ENCODE measurements around the gene TGOLN2. TPM values are rescaled to one million over a fixed set of nuclear protein-coding genes. Genes with fewer than 3 reads are reported as not detected.
"Not testable (repeated sequence)": the region's sequence is repeated elsewhere in the genome, so short reads cannot be mapped to it uniquely, and the experiment has no call there.

Gene TGOLN2
- total RNA-seq, 2 donors from 2014 or later = 58.6 to 67.0 TPM

DNA sequence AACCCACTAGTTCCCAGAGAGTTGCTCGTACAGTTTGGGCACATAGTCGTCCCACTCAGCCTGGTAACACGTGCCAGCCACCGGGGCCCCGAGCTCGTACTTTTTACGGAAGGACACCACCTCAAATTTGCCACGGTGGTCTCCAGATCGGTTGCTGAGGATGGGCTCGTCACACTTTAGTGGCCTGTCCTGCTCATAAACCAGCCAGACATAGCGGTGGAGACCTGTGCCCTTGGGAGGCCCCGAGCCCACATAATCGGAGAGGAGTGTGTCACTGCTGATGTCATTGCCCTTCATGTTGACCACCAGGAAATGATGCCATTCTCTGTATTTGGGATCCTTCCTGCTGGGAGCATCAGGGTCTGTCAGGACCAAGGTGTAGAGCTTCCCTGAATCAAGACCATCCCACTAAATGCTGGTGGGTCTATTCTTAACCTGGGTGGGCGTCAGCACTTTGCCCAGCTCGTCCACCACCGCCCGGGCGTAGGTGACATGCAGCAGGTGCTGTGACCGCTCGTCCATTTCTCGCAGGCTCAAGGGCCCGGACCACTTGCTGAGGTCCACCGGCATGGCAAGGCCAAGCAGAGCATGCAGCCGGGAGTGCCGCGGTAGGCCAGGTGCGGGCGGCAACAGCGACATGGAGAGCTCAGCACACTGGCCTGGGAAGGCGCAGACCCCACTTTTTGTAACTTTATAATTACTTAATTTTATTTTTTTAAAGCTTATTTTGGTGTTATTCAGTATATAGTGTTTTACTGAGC, 13.7 kb upstream of the TGOLN2 start:
- DNase-seq = no peak
- Mint-ChIP-seq H3K4me1 (peaks cover 2% of the 10 kb centered on the region), H3K4me3 (no peak overlapping the region), H3K27me3 (ENCODE audit: insufficient read depth) (no peaks in the 10 kb centered on the region), H3K36me3 (ENCODE audit: low read depth) (peaks cover 14% of the 10 kb centered on the region), H3K9me3 (no peaks in the 10 kb centered on the region), H3K27ac (no peak overlapping the region)
- no peak overlapping the region for H3K27ac ChIP-seq (ENCODE audit: low read depth, low read length)
- no peak overlapping the region for H3K4me3 ChIP-seq (ENCODE audit: low read length)
- H3K36me3 ChIP-seq (ENCODE audit: control insufficient read depth, insufficient read depth, low read length) = peaks cover 3% of the 10 kb centered on the region
- no peak overlapping the region for H3K9ac ChIP-seq (ENCODE audit: extremely low read depth, low read length, poor library complexity, severe bottlenecking)
- H3K4me1 ChIP-seq (ENCODE audit: control insufficient read depth, insufficient read depth, low read length) = no peaks in the 10 kb centered on the region
- TF ChIP-seq, protein P1, sequence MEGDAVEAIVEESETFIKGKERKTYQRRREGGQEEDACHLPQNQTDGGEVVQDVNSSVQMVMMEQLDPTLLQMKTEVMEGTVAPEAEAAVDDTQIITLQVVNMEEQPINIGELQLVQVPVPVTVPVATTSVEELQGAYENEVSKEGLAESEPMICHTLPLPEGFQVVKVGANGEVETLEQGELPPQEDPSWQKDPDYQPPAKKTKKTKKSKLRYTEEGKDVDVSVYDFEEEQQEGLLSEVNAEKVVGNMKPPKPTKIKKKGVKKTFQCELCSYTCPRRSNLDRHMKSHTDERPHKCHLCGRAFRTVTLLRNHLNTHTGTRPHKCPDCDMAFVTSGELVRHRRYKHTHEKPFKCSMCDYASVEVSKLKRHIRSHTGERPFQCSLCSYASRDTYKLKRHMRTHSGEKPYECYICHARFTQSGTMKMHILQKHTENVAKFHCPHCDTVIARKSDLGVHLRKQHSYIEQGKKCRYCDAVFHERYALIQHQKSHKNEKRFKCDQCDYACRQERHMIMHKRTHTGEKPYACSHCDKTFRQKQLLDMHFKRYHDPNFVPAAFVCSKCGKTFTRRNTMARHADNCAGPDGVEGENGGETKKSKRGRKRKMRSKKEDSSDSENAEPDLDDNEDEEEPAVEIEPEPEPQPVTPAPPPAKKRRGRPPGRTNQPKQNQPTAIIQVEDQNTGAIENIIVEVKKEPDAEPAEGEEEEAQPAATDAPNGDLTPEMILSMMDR (conservative IDR thresholded peaks at IDR 0.05) = no peak
- no peaks in the 10 kb centered on the region for H3K27me3 ChIP-seq (ENCODE audit: control insufficient read depth, insufficient read depth, low read length, poor library complexity, severe bottlenecking)
- WGBS, 2 experiments (ENCODE audit: insufficient coverage in 1 of 2, insufficient read length in 1 of 2) = 95 to 98% methylated on average over 16 to 30 of the region's 30 CpGs
- no peaks in the 10 kb centered on the region for H3K9me3 ChIP-seq (ENCODE audit: control insufficient read depth, low read length)

DNA sequence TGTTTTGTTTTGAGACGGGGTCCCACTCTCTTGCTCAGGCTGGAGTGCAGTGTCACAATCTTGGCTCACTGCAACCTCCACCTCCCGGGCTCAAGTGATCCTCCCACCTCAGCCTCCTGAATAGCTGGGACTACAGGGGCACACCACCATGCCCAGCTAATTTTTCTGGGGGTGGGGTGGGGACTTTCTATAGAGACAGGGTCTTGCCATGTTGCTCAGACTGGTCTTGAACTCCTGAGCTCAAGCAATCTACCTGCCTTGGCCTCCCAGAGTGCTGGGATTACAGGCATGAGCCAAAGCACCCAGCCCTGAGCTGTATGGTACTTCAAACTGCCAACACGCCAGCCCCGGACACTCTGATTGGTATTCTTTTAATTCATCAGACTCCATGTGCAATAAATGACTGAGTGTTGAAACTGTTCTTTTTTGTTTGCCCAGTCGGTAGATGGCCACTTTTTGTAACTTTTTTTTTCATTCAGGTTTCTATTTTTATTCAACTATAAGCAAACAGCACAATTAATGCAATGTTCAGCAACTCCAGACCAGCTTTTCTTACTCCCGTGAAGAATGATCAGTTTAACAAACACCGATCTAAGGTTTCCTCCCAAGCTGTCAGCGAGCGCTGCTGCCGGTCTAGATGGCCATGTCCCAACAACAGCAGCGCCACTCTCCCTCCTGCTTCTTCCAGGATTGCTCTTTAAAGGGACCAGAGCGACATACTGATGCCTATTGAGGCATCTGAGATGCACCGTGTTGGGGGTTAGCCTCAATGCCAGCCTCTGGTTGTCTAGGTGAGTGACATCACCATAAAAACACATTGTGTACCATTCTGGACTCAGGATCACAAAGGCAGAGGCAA, 12.5 kb upstream of the TGOLN2 start:
- H3K4me1 Mint-ChIP-seq = peaks cover 2% of the 10 kb centered on the region
- Histone ChIP-seq H3K27ac (ENCODE audit: low read depth, low read length) (no peak overlapping the region), H3K4me3 (ENCODE audit: low read length) (no peak overlapping the region), H3K27me3 (ENCODE audit: control insufficient read depth, insufficient read depth, low read length, poor library complexity, severe bottlenecking) (no peaks in the 10 kb centered on the region), H3K4me1 (ENCODE audit: control insufficient read depth, insufficient read depth, low read length) (no peaks in the 10 kb centered on the region), H3K36me3 (ENCODE audit: control insufficient read depth, insufficient read depth, low read length) (no peaks in the 10 kb centered on the region), H3K9ac (ENCODE audit: extremely low read depth, low read length, poor library complexity, severe bottlenecking) (no peak overlapping the region), H3K9me3 (ENCODE audit: control insufficient read depth, low read length) (no peaks in the 10 kb centered on the region)
- WGBS, 2 experiments (ENCODE audit: insufficient coverage in 1 of 2, insufficient read length in 1 of 2) = 85 to 86% methylated on average over 8 to 13 of the region's 13 CpGs
- no peak overlapping the region for H3K4me3 Mint-ChIP-seq
- no peak overlapping the region for H3K27ac Mint-ChIP-seq
- H3K36me3 Mint-ChIP-seq (ENCODE audit: low read depth) = peaks cover 14% of the 10 kb centered on the region
- TF ChIP-seq, protein P1 (conservative IDR thresholded peaks at IDR 0.05) = no peak
- H3K9me3 Mint-ChIP-seq = no peaks in the 10 kb centered on the region
- DNase-seq = no peak
- H3K27me3 Mint-ChIP-seq (ENCODE audit: insufficient read depth) = no peaks in the 10 kb centered on the region

DNA sequence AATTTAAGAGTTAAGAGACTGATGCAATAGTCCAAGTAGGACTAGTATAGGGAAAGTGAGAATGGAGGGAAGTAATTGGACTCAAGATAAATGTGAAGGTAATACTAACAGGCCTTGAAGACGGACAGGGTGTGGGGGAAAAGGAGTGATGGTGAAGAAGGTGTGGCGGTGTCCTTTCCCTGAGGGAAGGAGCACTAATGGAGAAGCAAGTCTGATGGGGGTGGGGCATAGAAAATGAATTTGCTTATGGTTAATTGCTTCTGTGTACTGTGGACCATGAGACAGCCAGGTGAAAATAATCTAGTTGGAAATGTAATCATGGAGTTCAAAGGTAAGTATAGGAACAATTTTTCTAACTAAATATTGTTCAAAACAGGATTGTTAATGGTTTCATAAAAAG, 7.1 kb upstream of the TGOLN2 start:
- Mint-ChIP-seq H3K27ac (no peak overlapping the region), H3K36me3 (ENCODE audit: low read depth) (no peaks in the 10 kb centered on the region), H3K4me3 (no peak overlapping the region), H3K27me3 (ENCODE audit: insufficient read depth) (peaks cover 3% of the 10 kb centered on the region), H3K9me3 (peaks cover 4% of the 10 kb centered on the region), H3K4me1 (no peaks in the 10 kb centered on the region)
- Histone ChIP-seq H3K4me3 (ENCODE audit: low read length) (no peak overlapping the region), H3K9me3 (ENCODE audit: control insufficient read depth, low read length) (no peaks in the 10 kb centered on the region), H3K9ac (ENCODE audit: extremely low read depth, low read length, poor library complexity, severe bottlenecking) (no peak overlapping the region), H3K27me3 (ENCODE audit: control insufficient read depth, insufficient read depth, low read length, poor library complexity, severe bottlenecking) (no peaks in the 10 kb centered on the region), H3K27ac (ENCODE audit: low read depth, low read length) (no peak overlapping the region), H3K4me1 (ENCODE audit: control insufficient read depth, insufficient read depth, low read length) (no peaks in the 10 kb centered on the region), H3K36me3 (ENCODE audit: control insufficient read depth, insufficient read depth, low read length) (no peaks in the 10 kb centered on the region)
- 42 to 50% methylated on average over 2 of the region's 2 CpGs for WGBS, 2 experiments (ENCODE audit: insufficient coverage in 1 of 2, insufficient read length in 1 of 2)
- TF ChIP-seq, protein P1 (conservative IDR thresholded peaks at IDR 0.05) = no peak
- DNase-seq = no peak

DNA sequence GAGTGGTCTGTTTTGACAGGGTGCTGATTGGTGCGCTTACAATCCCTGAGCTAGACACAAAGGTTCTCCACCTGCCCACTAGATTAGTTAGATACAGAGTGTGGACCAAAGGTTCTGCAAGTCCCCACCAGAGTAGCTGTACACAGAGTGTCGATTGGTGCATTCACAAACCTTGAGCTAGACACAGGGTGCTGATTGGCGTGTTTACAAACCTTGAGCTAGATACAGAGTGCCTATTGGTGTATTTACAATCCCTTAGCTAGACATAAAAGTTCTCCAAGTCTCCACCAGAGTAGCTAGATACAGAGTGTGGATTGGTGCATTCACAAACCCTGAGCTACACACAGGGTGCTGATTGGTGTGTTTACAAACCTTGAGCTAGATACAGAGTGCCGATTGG, 6.1 kb upstream of the TGOLN2 start:
- H3K9me3 Mint-ChIP-seq; H3K4me3 Mint-ChIP-seq; H3K27me3 Mint-ChIP-seq (ENCODE audit: insufficient read depth); H3K9ac ChIP-seq (ENCODE audit: extremely low read depth, low read length, poor library complexity, severe bottlenecking); H3K9me3 ChIP-seq (ENCODE audit: control insufficient read depth, low read length); H3K27ac ChIP-seq (ENCODE audit: low read depth, low read length); H3K36me3 Mint-ChIP-seq (ENCODE audit: low read depth); H3K4me1 ChIP-seq (ENCODE audit: control insufficient read depth, insufficient read depth, low read length); H3K27me3 ChIP-seq (ENCODE audit: control insufficient read depth, insufficient read depth, low read length, poor library complexity, severe bottlenecking); H3K36me3 ChIP-seq (ENCODE audit: control insufficient read depth, insufficient read depth, low read length); H3K4me1 Mint-ChIP-seq; DNase-seq; H3K4me3 ChIP-seq (ENCODE audit: low read length); H3K27ac Mint-ChIP-seq: not testable (repeated sequence)
- 94 to 95% methylated on average over 3 of the region's 4 CpGs for WGBS, 2 experiments (ENCODE audit: insufficient coverage in 1 of 2, insufficient read length in 1 of 2)

Data from endodermal cell (in vitro differentiated cells).